Stimulated activated CD4-positive, alpha-beta T cell treated with anti-CD3 and anti-CD28 coated beads, Interleukin-4, amount 100 ng/mL, for 4 hours (primary cell): ENCODE data around the gene EYS.

ENCODE experiments used
- DNase-seq, 2 experiments: peaks; one replicate each; pipeline ENCODE4 v3.0.0-alpha.2; 2020

The EYS gene

GRCh38 chr6:63677282-63677681 lies 2029.7 kb downstream of the EYS start:
- DNase-seq, result no peak

GRCh38 chr6:63676412-63677114 lies 2030.5 kb downstream of the EYS start:
- no peak for DNase-seq

GRCh38 chr6:63675138-63675537 lies 2031.9 kb downstream of the EYS start:
- no peak for DNase-seq

- no peak for DNase-seq
Observed at GRCh38 chr6:63674635-63675034, 2032.4 kb downstream of the EYS start.

- no peak for DNase-seq
Observed at GRCh38 chr6:63673692-63674091, 2033.3 kb downstream of the EYS start.

- no peak for DNase-seq
Observed at GRCh38 chr6:63672582-63673129, 2034.4 kb downstream of the EYS start.

- no peak for DNase-seq
Observed at GRCh38 chr6:63671098-63671754, 2035.8 kb downstream of the EYS start.
